Choroid plexus epithelial cell (primary cell): Measurements from ENCODE around the gene TOR2A.
"Not testable (repeated sequence)": the region's sequence is repeated elsewhere in the genome, so short reads cannot be mapped to it uniquely, and the experiment has no call there.

Experiments
- DNase-seq: peaks from one replicate; pipeline ENCODE4 v3.0.0-alpha.2; 2010; ENCODE audit warnings: low read depth
- H3K4me3 ChIP-seq: 2 replicates; pipeline ENCODE4 v1.5.1; 2011; ENCODE audit warnings: low read depth, mild to moderate bottlenecking, control low read depth, low read length, moderate library complexity
- CTCF ChIP-seq: conservative IDR thresholded peaks from 2 replicates; pipeline ENCODE4 v1.5.1; 2011; ENCODE audit warnings: low read depth, mild to moderate bottlenecking, control low read depth, inconsistent platforms, low read length, moderate library complexity

The TOR2A gene

GRCh38 chr9:127734747-127735529 lies at the start of gene TOR2A:
Gene TOR2A, minus strand, starts transcription at chr9:127735294. Its CDS starts 24 bp downstream, at chr9:127735270.
- H3K4me3 ChIP-seq, result peak within 1 kb of the TSS; percentile 76
- peak; percentile 99 for DNase-seq
- peak; percentile 95 for TF ChIP-seq CTCF

- no peak for DNase-seq
- TF ChIP-seq CTCF, result no peak
- H3K4me3 ChIP-seq, result no peak overlapping the region
These were observed 48.3 kb upstream of the TOR2A start for GRCh38 chr9:127783111-127784008.

GRCh38 chr9:127781806-127782205 lies 46.7 kb upstream of the TOR2A start:
- no peak for DNase-seq
- TF ChIP-seq CTCF, result no peak
- no peak overlapping the region for H3K4me3 ChIP-seq

- not testable (repeated sequence) for DNase-seq, H3K4me3 ChIP-seq
These were observed 45.8 kb upstream of the TOR2A start for GRCh38 chr9:127780909-127781308.

GRCh38 chr9:127780126-127780885 lies 45.2 kb upstream of the TOR2A start:
- no peak for DNase-seq
- no peak for TF ChIP-seq CTCF
- H3K4me3 ChIP-seq, result no peak overlapping the region

- no peak overlapping the region for H3K4me3 ChIP-seq
- DNase-seq, result peak; percentile 59
- TF ChIP-seq CTCF, result no peak
These were observed 44.3 kb upstream of the TOR2A start for GRCh38 chr9:127779136-127779981.
